HG02885 (cell line): ENCODE results near the gene TMEM106C.

Experiments
- ATAC-seq: cut with Tn5 transposase; IDR thresholded peaks from one replicate; pipeline ENCODE4 v1.9.1; 2021; ENCODE audit warnings: mild to moderate bottlenecking; ENCODE audit not compliant: unreplicated experiment, poor library complexity

TMEM106C gene

DNA sequence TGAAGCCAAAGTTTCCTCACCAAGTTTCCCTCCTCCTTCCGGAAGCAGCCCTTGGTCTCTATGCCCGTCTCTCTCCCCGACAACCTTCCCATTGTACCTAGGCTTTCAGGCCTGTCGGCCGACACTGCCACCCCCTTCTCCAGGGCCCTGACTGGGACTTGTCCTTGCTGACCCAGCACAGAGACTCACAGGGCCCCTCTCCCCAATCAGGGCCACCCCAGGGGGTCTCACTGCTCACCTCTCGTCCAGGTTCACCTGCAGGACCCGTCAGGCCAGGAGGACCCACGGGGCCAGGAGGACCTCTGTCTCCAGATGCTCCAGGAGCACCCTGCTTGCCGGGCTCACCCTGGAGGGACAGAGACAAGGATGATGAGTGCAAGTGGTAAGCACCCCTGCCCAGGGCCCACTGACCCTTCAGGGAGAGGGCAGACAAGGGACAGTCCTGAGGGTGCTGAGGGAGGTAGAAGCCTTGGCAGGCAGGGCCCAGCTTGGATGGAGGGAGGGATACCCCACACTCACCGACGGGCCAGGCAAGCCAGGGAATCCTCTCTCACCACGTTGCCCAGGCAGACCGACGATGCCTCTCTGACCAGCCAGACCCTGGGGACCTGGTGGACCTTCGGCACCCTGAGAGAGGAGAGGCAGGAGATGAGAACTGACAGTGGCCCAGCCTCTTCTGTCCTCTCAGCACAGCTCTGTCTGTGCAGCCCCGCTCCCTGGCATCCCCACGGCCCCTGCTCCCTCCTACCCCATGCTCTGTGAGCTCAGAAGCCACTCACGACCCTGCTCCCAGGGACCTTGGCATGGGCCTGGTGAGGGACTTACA lies 14.6 kb downstream of the TMEM106C start:
- ATAC-seq = no peak

GRCh38 chr12:47978598-47978873 lies 15.1 kb downstream of the TMEM106C start:
- ATAC-seq = no peak

- ATAC-seq = no peak
Observed at GRCh38 chr12:47979166-47979565, 15.8 kb downstream of the TMEM106C start.

GRCh38 chr12:47979686-47980085 lies 16.3 kb downstream of the TMEM106C start:
- no peak for ATAC-seq

DNA sequence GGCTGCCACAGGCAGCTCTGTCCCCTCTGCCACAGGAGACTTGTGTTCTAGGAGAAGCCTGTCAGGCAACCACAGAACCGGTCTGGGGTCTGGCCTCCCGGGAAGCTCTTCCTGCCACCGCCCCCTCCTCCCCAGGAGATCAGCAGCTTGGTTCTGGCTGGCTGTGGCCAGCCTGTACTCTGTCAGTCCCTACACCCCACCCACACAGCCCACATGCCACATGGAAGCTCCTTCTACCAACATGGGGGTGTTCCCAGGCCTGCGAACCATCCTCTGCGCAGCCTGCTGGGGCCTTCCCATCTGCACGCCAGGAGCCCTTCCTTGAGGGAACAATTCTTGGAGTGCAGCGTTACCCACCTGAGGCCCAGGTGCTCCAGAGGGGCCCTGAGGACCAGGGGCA lies 16.8 kb downstream of the TMEM106C start:
- ATAC-seq = no peak

GRCh38 chr12:47980779-47981495 lies 17.5 kb downstream of the TMEM106C start:
- no peak for ATAC-seq

DNA sequence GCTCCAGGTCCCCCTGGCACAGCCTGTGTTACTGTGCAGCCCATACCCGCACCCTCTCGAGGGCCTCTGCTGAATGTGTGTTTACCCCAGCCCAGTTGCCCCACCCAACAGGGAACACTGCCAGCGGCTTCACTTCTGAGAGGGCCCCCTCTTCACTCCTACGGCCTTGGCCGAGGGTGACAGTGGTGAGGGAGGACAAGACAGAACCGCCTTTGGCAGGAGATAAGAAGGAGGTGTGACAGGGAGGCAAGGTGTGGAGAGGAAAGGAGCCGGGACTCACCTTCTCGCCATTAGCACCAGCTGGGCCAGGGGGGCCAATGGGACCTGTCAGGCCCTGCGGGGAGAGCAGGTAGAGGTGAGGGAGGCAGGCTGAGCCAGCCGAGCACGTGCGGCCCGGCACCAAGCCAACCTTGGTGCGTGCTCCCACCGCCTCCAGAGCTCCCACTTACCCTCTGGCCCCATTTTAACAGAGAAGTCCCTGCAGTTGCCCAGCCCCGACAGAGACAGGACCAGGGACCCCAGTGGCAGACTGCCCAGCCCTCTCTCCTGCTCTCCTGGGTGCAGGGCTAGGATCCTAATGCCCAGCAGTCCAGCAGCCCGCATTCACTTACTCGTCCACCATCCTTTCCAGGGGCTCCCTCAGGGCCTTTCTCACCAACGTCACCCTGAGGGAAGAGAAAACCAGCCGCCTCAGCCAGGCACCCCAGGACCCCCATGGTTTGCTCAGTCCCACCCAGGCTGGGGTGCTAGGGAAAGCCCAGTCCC lies 18.3 kb downstream of the TMEM106C start:
- no peak for ATAC-seq

DNA sequence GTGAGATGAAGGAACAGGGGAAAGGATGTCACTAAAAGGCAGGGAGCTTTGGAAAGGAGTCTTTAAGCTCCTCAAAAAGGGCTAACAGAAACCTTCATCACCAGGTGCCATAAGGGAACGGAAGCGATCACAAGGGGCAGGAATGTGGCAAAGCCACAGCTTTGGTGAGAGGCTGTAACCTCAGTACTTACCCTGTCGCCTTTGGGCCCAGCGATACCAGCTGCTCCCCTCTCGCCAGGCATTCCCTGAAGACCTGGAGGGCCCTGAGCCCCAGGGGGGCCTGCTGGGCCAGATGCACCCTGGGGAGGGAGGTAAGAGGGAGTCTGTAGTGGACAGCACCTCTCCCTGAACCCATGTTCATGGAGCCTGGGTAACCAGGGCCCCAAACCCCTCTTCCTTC lies 18.9 kb downstream of the TMEM106C start:
- ATAC-seq = no peak

DNA sequence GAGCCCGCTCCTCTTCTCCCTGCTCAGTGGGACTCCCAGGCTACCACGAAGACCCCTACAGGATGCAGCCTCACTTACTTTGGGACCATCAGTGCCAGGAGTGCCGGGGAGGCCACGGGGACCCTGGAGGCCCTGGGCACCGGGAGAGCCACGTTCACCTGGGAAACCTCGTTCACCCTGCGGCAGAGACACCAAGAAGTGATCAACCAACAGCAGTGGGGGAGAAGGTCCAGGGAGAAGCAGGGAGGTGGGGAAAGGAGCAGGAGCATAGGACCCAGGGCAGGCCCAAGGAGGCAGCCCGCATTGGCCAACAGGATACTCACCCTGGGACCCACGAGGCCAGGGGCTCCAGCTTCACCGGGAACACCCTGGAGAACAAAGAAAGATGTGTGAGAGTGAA lies 19.4 kb downstream of the TMEM106C start:
- no peak for ATAC-seq

GRCh38 chr12:47983541-47984115 lies 20.2 kb downstream of the TMEM106C start:
- ATAC-seq = no peak

DNA sequence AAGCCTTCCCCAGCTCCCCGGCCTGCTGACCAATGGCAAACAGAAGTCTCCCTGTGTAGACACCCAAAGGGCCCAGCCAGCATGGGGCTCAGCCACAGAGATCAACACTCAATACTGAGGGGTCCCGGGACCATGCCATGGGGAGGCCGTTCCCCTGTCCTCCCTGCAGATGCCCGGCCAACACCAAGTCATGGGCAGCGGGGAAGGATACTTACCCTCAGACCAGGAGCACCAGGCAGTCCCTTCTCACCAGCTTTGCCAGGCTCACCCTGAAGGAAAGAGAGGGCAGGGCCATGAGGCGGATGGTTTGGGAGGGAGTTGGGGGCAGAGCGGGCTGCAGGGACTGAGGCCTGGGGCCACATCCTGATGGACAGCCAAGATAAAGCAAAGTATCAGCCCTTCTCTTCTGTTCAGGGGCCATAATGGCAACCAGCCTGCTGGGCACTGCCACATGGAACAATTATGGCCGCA lies 21.0 kb downstream of the TMEM106C start:
- ATAC-seq = no peak

GRCh38 chr12:47985596-47986290 lies 22.3 kb downstream of the TMEM106C start:
- no peak for ATAC-seq

GRCh38 chr12:47986291-47986660 lies 22.9 kb downstream of the TMEM106C start:
- no peak for ATAC-seq

GRCh38 chr12:47986832-47987231 lies 23.4 kb downstream of the TMEM106C start:
- no peak for ATAC-seq

DNA sequence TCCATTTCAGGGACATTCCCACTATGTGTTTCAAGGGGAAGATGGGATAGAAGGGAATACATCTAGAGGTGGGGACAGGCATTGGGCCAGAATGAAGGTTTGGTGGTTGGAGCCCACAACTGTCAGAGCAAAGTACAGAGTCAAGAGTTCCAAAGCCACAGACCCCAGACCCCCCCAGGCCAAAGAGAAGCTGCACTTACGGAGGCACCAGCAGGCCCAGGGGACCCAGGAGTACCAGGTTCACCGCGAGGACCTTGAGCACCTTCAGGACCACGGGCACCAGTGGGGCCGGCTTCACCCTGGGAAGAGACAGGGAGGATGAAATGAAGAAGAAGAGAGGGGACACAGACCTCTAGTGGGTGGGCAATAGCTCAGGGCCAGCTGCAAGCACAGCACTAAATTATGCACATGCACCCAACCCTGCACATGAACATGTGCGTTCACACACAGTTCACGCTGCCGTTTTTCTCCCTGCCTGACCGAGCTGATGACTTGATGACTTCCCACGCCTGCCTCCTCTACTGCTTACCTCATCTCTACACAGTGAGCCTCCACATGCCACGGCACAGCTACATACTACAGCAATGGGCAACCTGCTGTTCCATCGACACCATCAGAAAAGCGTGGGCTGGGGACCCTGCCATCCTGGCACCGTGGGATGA lies 24.1 kb downstream of the TMEM106C start:
- ATAC-seq = no peak

GRCh38 chr12:47988073-47989022 lies 25.0 kb downstream of the TMEM106C start:
- ATAC-seq = no peak

GRCh38 chr12:47989023-47989417 lies 25.6 kb downstream of the TMEM106C start:
- ATAC-seq = no peak

DNA sequence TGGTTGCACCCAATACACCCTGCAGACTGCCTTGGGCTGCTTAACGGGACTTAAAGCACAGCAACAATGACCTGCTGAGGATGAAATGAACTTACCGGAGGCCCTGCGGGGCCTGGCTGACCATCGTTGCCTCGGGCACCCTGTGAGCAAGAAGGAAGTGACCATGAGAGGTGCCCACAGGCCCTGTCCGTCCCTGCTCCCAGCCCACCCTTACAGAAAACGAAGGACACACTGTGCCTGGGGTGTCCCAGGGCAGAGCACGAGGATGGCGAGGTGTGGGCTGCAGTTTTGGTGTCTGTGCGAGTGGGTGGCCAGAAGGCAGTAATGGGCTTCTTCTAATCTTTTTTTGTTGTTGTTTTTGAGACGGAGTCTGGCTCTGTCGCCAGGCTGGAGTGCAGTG lies 26.3 kb downstream of the TMEM106C start:
- ATAC-seq = no peak
